Neural crest cell (in vitro differentiated cells): ENCODE results near the gene CADPS. TPM values are rescaled to one million over a fixed set of nuclear protein-coding genes. Genes with fewer than 3 reads are reported as not detected.

Source experiments
- DNase-seq: peaks from one replicate; pipeline ENCODE4 v3.0.0; 2021; ENCODE audit warnings: low read depth, mixed read lengths, low spot score
- H3K27ac Mint-ChIP-seq: one replicate; pipeline ENCODE4 v1.8.0; 2021; ENCODE audit warnings: mild to moderate bottlenecking, mixed read lengths; ENCODE audit not compliant: unreplicated experiment
- H3K27me3 Mint-ChIP-seq: 2 replicates; pipeline ENCODE4 v1.8.0; 2021; ENCODE audit warnings: low read depth, mild to moderate bottlenecking, mixed read lengths
- H3K36me3 Mint-ChIP-seq: 2 replicates; pipeline ENCODE4 v1.8.0; 2021; ENCODE audit warnings: low read depth, mild to moderate bottlenecking, mixed read lengths
- H3K4me1 Mint-ChIP-seq: 2 replicates; pipeline ENCODE4 v1.8.0; 2021; ENCODE audit warnings: mixed read lengths
- H3K4me3 Mint-ChIP-seq: one replicate; pipeline ENCODE4 v1.8.0; 2021; ENCODE audit warnings: mild to moderate bottlenecking, mixed read lengths
- H3K9me3 Mint-ChIP-seq: 2 replicates; pipeline ENCODE4 v1.8.0; 2021; ENCODE audit warnings: mixed read lengths
- CTCF ChIP-seq: fragments of 200-600 bp; sonication (generic); conservative IDR thresholded peaks from 2 replicates; pipeline ENCODE4 v1.5.0; 2021; ENCODE audit warnings: antibody characterized with exemption, mild to moderate bottlenecking
- total RNA-seq: library from RNA; stranded (reverse); gene quantifications from 2 replicates; pipeline ENCODE4 v1.2.1, GENCODE V29; 2021

CADPS gene
- total RNA-seq, 1 donor from 2014 or later: 9.3 TPM

GRCh38 chr3:62454916-62455315 is 420.3 kb downstream of the CADPS start:
- peaks cover 5% of the 10 kb centered on the region for H3K27me3 Mint-ChIP-seq
- TF ChIP-seq CTCF: no peak
- no peaks in the 10 kb centered on the region for H3K9me3 Mint-ChIP-seq
- H3K4me3 Mint-ChIP-seq: no peak overlapping the region
- H3K36me3 Mint-ChIP-seq: no peaks in the 10 kb centered on the region
- H3K27ac Mint-ChIP-seq: peak overlapping the region; percentile 57
- no peak for DNase-seq
- peaks cover 23% of the 10 kb centered on the region for H3K4me1 Mint-ChIP-seq

- H3K36me3 Mint-ChIP-seq: no peaks in the 10 kb centered on the region
- no peak overlapping the region for H3K27ac Mint-ChIP-seq
- TF ChIP-seq CTCF: no peak
- H3K4me3 Mint-ChIP-seq: no peak overlapping the region
- H3K9me3 Mint-ChIP-seq: no peaks in the 10 kb centered on the region
- H3K4me1 Mint-ChIP-seq: peaks cover 23% of the 10 kb centered on the region
- DNase-seq: no peak
- H3K27me3 Mint-ChIP-seq: peaks cover 5% of the 10 kb centered on the region
Measured at GRCh38 chr3:62453448-62453847, 421.8 kb downstream of the CADPS start.

GRCh38 chr3:62451211-62451887 is 423.9 kb downstream of the CADPS start:
- H3K4me3 Mint-ChIP-seq: no peak overlapping the region
- no peak overlapping the region for H3K27ac Mint-ChIP-seq
- no peak for DNase-seq
- no peaks in the 10 kb centered on the region for H3K9me3 Mint-ChIP-seq
- TF ChIP-seq CTCF: no peak
- H3K4me1 Mint-ChIP-seq: peaks cover 26% of the 10 kb centered on the region
- peaks cover 5% of the 10 kb centered on the region for H3K27me3 Mint-ChIP-seq
- H3K36me3 Mint-ChIP-seq: no peaks in the 10 kb centered on the region

- H3K4me1 Mint-ChIP-seq: peaks cover 9% of the 10 kb centered on the region
- H3K36me3 Mint-ChIP-seq: no peaks in the 10 kb centered on the region
- DNase-seq: no peak
- no peak for TF ChIP-seq CTCF
- peaks cover 2% of the 10 kb centered on the region for H3K27me3 Mint-ChIP-seq
- no peaks in the 10 kb centered on the region for H3K9me3 Mint-ChIP-seq
- no peak overlapping the region for H3K27ac Mint-ChIP-seq
- H3K4me3 Mint-ChIP-seq: no peak overlapping the region
Measured at GRCh38 chr3:62446337-62446940, 428.8 kb downstream of the CADPS start.

GRCh38 chr3:62445275-62445674 is 429.9 kb downstream of the CADPS start:
- TF ChIP-seq CTCF: no peak
- Mint-ChIP-seq H3K4me1 (peaks cover 9% of the 10 kb centered on the region), H3K4me3 (no peak overlapping the region), H3K27ac (no peak overlapping the region), H3K36me3 (no peaks in the 10 kb centered on the region), H3K9me3 (no peaks in the 10 kb centered on the region), H3K27me3 (peaks cover 9% of the 10 kb centered on the region)
- DNase-seq: no peak
